Calu3 (cell line): ENCODE results near the gene SGSM2. TPM values are rescaled to one million over a fixed set of nuclear protein-coding genes. Genes with fewer than 3 reads are reported as not detected.
A peak's percentile ranks its signal among the peaks of the same experiment; 100 is the strongest.

ENCODE experiments used
- BruUV-seq: library from RNA; stranded (reverse); fragments of 400-500 nt; replicated peaks from 2 replicates; lab custom pipeline; 2021; lab: Mats Ljungman, UMichigan
- CTCF ChIA-PET: fragments of 300-600 bp; sonication (Branson Sonifier 250); formaldehyde crosslinking; loops from one replicate; lab custom pipeline; 2022; ENCODE audit warnings: antibody characterized with exemption; lab: Charles Lee
- DNase-seq: peaks from one replicate; pipeline ENCODE4 v3.0.0; 2022
- H3K27ac Mint-ChIP-seq: one replicate; pipeline ENCODE4 v1.8.0; 2022; ENCODE audit warnings: mixed read lengths; ENCODE audit not compliant: unreplicated experiment
- H3K27me3 Mint-ChIP-seq: one replicate; pipeline ENCODE4 v1.8.0; 2022; ENCODE audit warnings: mixed read lengths; ENCODE audit not compliant: unreplicated experiment
- H3K36me3 Mint-ChIP-seq: one replicate; pipeline ENCODE4 v1.8.0; 2022; ENCODE audit warnings: mild to moderate bottlenecking, moderate library complexity, mixed read lengths; ENCODE audit not compliant: insufficient read depth, unreplicated experiment
- H3K4me1 Mint-ChIP-seq: one replicate; pipeline ENCODE4 v1.8.0; 2022; ENCODE audit warnings: mild to moderate bottlenecking, low read depth, mixed read lengths; ENCODE audit not compliant: unreplicated experiment
- H3K4me3 Mint-ChIP-seq: one replicate; pipeline ENCODE4 v1.8.0; 2022; ENCODE audit warnings: mild to moderate bottlenecking, low read depth, moderate library complexity, mixed read lengths; ENCODE audit not compliant: unreplicated experiment
- H3K9me3 Mint-ChIP-seq: one replicate; pipeline ENCODE4 v1.8.0; 2022; ENCODE audit warnings: low read depth, mixed read lengths; ENCODE audit not compliant: unreplicated experiment
- intact Hi-C: fragments of 100-400 bp; cut with micrococcal nuclease; formaldehyde crosslinking; loops from one replicate; pipeline ENCODE4 v1.10.0; 2022; ENCODE audit not compliant: unreplicated experiment
- total RNA-seq: library from RNA; stranded (reverse); gene quantifications from 2 replicates; pipeline ENCODE4 v1.2.3, GENCODE V29; 2022
- TF ChIP-seq, protein P1 (sequence below): fragments of 200-600 bp; IDR thresholded peaks from one replicate; pipeline ENCODE4 v1.8.0; 2022; ENCODE audit warnings: antibody characterized with exemption; ENCODE audit not compliant: unreplicated experiment

The SGSM2 gene
- total RNA-seq, 1 experiment from 2014 or later: 54.9 TPM

- TF ChIP-seq, protein P1, sequence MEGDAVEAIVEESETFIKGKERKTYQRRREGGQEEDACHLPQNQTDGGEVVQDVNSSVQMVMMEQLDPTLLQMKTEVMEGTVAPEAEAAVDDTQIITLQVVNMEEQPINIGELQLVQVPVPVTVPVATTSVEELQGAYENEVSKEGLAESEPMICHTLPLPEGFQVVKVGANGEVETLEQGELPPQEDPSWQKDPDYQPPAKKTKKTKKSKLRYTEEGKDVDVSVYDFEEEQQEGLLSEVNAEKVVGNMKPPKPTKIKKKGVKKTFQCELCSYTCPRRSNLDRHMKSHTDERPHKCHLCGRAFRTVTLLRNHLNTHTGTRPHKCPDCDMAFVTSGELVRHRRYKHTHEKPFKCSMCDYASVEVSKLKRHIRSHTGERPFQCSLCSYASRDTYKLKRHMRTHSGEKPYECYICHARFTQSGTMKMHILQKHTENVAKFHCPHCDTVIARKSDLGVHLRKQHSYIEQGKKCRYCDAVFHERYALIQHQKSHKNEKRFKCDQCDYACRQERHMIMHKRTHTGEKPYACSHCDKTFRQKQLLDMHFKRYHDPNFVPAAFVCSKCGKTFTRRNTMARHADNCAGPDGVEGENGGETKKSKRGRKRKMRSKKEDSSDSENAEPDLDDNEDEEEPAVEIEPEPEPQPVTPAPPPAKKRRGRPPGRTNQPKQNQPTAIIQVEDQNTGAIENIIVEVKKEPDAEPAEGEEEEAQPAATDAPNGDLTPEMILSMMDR: no peak
- H3K4me1 Mint-ChIP-seq: peaks cover 30% of the 10 kb centered on the region
- H3K27ac Mint-ChIP-seq: peak overlapping the region; percentile 57
- H3K27me3 Mint-ChIP-seq: no peaks in the 10 kb centered on the region
- H3K4me3 Mint-ChIP-seq: peak overlapping the region; percentile 94
- intact Hi-C loops: loop anchor here (2.0 kb wide), 1 partner anchor 21 kb away; no protein-coding TSS in a partner anchor
- DNase-seq: peak; percentile 37
- CTCF ChIA-PET: no interaction called here
- H3K9me3 Mint-ChIP-seq: no peaks in the 10 kb centered on the region
- BruUV-seq: TSS peak; percentile 1
- peaks cover 86% of the 10 kb centered on the region for H3K36me3 Mint-ChIP-seq
Observed at GRCh38 chr17:2395258-2396181, 58.2 kb downstream of the SGSM2 start.

DNA sequence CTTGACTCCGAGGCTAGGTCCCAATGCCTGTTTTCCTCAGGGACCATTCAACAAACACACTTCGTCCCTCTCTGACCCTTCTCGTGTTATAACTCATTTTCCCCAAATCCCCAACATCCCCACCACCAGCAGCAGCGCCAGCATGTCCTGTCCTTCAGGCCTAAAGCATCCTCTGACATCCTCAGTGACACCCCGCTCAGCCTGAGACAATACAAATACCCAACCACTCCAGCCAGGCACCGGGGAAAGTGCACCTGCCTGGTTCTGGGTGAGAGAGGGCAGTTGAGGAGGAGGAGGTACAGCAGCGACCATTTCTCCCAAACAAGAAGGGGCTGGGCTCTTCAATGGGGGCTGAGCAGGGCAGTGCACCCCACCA is 58.9 kb downstream of the SGSM2 start:
- CTCF ChIA-PET: no interaction called here

GRCh38 chr17:2396568-2397246 is 59.4 kb downstream of the SGSM2 start:
- H3K4me3 Mint-ChIP-seq: peak overlapping the region; percentile 94
- CTCF ChIA-PET: no interaction called here
- H3K27me3 Mint-ChIP-seq: no peaks in the 10 kb centered on the region
- BruUV-seq: no TSS peak
- peaks cover 26% of the 10 kb centered on the region for H3K4me1 Mint-ChIP-seq
- H3K9me3 Mint-ChIP-seq: no peaks in the 10 kb centered on the region
- peak overlapping the region; percentile 57 for H3K27ac Mint-ChIP-seq
- intact Hi-C loops: loop anchor here (2.0 kb wide), 1 partner anchor 20 kb away; no protein-coding TSS in a partner anchor
- TF ChIP-seq, protein P1: no peak
- DNase-seq: peak; percentile 89
- peaks cover 98% of the 10 kb centered on the region for H3K36me3 Mint-ChIP-seq

More for the DNA sequence above, 58.9 kb downstream of the SGSM2 start:
- no TSS peak for BruUV-seq
- intact Hi-C loops: loop anchor here (2.0 kb wide), 1 partner anchor 21 kb away; no protein-coding TSS in a partner anchor
- Mint-ChIP-seq H3K9me3 (no peaks in the 10 kb centered on the region), H3K36me3 (peaks cover 93% of the 10 kb centered on the region), H3K4me3 (peak overlapping the region; percentile 94), H3K27ac (peak overlapping the region; percentile 57), H3K4me1 (peaks cover 30% of the 10 kb centered on the region), H3K27me3 (no peaks in the 10 kb centered on the region)
- no peak for DNase-seq
- TF ChIP-seq, protein P1: no peak

GRCh38 chr17:2397247-2398171 is 60.2 kb downstream of the SGSM2 start:
- TSS peak; percentile 14 for BruUV-seq
- Mint-ChIP-seq H3K9me3 (no peaks in the 10 kb centered on the region), H3K27me3 (no peaks in the 10 kb centered on the region), H3K4me3 (peak overlapping the region; percentile 94), H3K27ac (peak overlapping the region; percentile 57), H3K4me1 (peaks cover 18% of the 10 kb centered on the region), H3K36me3 (peaks cover 93% of the 10 kb centered on the region)
- intact Hi-C loops: loop anchor here (2.0 kb wide), 1 partner anchor 19 kb away; no protein-coding TSS in a partner anchor
- CTCF ChIA-PET: interaction anchor here (1.3 to 1.7 kb wide), 2 partner anchors 15 to 18 kb away, joined by 3 to 6 read pairs; no protein-coding TSS in a partner anchor
- TF ChIP-seq, protein P1: no peak
- DNase-seq: no peak
